RCC 7860 (cell line): ENCODE data around the gene PHC2.

Source experiments
- DNase-seq: peaks from one replicate; pipeline ENCODE4 v3.0.0-alpha.2; 2015; ENCODE audit warnings: low spot score
- FAIRE-seq: peaks from 2 replicates; lab custom pipeline; 2012; peaks lifted over from hg19 to GRCh38; lab: Jason Lieb, UNC

Gene PHC2

DNA sequence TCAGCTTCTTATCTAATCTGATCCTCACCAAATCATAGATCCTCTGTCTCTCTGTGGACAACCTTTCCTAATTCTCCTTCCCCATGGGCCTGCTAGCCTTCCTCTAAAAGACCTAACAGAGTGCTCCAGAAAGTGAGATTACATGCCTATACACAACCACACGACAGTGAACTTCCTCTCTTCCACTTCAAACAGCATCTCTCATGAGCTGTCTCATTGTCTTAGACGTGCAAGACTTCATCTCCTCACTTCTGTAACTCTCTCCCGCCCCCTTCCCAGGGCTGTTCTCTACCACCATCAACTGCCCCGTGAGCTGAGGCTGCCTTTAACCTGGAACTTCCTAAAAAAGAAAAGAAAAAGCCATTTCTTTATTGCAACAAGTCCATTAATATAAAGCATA is 95.9 kb downstream of the PHC2 start:
- DNase-seq = no peak
- FAIRE-seq = no peak

DNA sequence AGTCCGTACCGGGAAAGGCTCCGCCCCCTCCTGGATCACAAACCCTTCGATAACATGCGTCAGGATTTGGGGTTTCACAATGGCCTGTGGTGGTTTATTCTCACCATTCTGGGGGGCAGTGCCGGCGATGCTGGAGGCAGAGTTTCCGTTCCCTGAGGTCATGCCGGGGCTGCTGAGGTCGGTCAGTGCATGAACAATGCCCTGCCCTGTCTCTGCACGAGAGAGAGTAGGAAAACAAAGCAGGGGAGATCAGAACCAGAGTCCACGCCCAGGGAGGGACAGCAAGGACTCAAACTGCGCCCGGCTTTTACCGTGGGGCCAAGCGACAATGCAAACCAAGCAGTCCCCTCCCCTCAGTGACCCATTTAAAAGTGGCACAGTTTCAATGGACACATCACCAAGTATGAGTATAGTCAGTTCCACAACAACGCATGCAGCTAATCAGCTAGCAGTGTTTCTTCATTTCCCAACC is 96.8 kb downstream of the PHC2 start:
- no peak for FAIRE-seq
- DNase-seq = no peak

DNA sequence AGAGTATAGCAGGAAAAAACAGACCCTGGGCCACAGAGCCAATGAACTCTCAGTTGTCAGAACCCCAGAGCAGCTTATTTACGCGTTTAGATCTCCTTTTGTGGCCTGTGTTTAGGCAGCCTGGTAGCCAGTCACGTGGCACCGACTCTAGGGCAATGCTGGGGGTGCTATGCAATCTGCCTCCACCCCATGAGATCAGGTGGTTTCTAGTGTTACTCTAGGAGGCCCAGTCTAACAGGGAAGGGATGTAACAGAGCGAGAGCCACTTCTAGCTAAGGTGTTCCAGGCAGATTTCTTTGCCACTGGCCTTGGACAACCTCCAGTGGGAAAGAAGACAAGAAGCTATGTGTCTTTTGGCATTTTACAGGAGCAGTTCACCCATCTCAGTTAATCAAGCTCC is 98.0 kb downstream of the PHC2 start:
- DNase-seq (no peak), FAIRE-seq (no peak)

DNA sequence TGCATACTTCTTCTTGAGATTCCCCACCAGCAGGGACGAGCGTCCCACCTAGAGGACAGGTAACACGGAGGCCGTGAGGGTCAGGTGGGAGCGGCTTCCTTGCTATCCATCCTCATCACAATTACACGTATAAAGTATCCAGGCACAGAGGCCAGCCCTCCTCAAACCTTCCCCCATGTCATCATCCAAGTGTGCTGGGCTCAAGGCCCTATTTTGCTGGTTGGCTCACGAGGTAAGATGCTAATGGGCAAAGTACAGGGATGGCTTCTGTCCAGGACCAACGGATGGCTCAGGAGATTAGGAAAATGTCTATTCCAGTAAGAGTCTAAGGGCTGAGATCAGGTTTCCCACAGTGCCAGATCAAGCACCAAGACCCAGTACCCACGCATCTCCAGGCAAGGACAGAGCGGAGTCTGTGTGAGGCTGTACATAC is 98.5 kb downstream of the PHC2 start:
- FAIRE-seq = no peak

DNA sequence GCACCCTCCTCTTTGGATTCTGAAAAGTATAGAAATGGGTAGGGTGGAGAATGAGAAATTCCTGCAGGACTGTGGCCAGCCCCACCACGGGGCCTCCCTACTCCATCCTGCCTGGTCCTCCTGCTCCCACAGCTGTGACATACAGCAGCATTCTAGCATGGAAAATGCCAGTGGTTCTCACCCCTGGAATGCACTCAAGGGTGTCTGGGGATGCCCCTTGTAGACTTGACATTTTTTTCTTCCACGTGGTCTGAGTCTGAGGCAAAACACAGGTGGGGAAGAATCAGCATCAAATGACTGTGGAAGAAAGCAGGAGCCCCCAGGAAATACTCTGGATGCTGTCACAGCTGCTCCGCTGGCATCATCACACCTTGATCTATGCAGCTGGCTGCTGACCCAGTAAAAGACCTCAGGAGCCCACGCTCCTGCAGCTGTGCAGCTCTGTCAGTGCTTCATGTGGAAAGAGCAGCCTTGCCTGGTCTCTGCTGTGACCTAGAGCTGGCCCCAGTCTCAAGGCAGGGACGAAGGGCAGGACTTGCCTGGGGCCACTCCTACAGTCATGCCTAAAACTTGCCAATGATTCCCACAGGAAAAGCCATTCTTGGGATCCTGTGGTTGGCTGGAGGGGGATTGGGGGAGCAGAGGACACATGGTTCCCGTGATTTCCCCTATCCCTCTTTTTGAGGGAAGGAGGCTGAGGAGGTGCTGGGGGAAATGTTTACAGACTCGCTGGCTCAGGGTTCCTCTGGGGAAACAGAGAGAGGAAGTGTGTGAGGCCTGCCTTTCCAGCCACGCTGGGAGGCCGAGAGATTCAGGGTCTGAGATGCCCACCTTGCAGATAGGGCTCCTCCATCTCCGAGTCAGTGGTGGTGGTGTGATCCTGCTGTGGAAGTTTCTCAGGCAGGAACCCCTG is 99.2 kb downstream of the PHC2 start:
- no peak for DNase-seq
- FAIRE-seq = no peak

More for the DNA sequence above, 98.5 kb downstream of the PHC2 start:
- no peak for DNase-seq

DNA sequence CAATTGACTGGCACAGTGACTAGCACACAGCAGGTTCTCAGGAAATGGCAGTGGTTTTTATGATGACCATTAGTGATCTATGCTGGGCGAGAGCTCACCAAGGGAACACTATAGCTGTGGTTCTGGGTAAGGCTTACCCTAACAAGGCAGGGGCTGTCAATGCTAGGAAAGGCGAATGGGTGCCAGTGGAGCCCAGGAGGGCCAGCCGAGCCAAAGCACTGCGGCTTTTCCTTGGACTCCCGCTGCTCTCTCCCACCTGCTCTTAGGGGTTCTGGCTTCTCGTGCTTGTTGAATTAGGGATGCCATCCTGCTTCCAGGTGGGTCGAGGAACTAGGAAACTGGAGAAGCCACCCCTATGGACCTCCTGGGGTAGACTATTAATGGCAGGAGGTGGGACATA is 100.0 kb downstream of the PHC2 start:
- FAIRE-seq (no peak), DNase-seq (no peak)

DNA sequence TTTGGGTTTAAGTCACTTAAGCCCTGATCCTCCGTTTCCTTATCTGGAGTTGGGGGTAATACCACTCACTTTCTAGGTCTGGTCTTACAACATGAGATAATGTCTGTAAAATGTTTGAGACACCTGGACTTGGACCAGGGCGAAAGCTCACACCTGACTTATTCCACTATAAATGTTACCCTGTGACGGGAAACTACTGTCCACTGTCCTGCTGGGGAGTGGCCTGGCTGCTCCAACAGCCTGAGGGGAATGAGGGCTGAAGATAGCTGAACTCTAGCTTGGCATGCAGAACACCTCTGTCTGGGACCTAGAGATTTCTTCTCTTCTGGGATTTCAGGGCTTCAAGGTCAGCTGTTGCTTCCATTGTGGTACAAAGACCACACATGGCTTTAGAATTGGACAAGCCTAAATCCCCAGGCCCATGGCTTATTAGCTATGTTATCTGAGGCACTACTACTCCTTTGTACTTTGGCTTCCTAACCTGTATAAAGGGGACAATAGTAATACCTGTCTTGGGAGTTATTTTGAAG is 100.5 kb downstream of the PHC2 start:
- no peak for DNase-seq
- no peak for FAIRE-seq

DNA sequence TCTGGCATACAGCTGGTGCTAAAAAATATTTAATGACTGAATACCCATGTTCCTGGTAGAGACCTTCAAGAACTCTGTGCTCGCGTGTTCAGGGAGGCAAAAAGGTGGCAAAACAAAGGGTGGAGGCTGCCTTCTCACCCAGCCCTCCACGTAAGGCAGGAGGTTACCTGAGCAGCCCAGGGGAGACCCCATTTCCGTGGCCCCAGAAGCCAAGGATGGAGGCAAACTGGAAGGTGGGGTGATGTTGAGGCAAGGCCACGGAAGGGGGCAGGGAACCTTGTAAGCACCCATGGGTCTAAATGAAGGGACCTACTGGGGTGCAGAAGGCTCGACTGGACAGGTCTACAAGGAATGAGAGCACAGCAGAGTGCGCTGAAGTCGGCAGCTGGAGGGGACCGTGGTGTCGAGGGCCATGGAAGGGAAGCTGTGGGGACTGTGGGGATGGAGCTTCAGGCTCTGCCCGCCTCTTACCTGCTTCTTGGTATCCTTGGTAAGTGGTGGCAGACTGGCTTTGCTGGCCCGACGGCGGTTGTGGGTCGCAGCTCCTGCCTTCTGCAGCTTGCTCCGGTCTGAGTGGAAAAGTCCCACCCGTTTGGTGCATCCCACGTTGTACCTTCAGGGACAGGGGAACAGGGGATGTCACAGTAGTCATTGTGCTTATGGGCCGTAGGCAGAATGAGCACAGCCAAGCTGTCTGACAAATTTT is 101.1 kb downstream of the PHC2 start:
- DNase-seq = no peak
- no peak for FAIRE-seq

DNA sequence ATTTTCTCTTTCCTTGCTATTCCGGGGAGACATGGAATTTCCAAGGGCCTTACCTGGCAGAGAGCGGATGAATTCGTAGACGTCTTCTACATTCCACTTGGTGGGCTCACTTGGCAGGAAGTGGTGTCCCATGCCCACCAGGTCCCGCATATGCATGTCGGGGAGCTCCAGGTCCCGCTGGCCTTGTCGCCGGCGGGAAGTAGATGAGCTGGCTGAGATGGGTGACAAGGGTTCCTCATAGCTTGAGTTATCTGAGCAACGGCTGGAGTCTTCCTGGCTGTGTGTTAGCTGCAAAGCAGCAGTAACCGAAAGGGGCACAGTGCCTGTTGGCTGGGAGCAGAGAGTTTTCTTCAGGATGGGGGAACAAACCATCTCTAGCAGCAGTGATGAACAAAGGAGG is 102.1 kb downstream of the PHC2 start:
- DNase-seq = no peak
- no peak for FAIRE-seq

DNA sequence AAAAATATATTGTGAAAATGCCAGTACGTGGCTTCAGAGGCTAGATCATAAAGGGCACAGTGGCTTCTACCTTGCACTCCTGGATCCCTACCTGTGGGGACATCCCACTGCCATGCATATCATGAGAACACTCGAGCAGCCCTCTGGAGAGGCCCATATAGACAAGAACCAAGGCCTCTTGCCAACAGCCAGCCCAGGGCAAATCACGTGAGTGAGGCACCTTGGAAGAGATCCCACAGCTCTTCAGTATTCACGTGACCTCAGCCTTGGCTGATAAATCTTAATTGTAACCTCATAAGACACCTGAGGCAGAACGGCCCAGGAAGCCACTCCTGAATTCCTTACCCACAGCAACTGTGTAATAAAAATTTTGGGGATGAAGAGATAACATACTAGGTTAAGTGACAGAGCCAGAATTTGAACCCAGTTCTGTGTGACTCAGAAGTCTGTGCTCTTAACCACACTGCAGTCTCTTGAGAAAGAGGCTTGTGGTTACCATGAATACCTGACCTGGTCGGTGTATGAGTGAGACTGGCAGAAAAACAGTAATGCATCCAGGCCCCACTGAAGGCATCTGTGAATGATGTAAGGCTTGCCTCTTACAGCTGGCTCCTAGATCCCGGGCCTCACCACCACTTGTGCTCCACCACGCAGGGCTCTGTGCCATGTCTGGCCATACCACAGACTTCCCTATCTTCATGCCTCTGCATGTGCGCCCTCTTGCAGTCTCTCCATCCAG is 103.1 kb downstream of the PHC2 start:
- FAIRE-seq (peak; percentile 95), DNase-seq (peak; percentile 93)

DNA sequence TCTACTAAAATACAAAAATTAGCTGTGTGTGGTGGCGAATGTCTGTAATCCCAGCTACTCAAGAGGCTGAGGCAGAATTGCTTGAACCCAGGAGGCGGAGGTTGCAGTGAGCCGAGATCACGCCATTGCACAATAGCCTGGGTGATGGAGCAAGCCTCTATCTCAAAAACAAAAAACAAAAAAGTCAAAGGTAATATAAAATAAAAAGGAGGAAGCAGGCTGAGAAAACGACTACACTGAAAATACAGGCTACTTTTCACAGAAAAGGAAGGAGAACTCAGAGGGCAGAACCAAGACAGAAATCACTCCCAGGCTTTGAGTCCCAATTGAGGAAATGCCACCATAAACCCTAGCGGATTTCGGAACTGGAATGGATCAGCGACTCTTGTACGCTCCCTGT is 104.1 kb downstream of the PHC2 start:
- no peak for FAIRE-seq
- DNase-seq = no peak

DNA sequence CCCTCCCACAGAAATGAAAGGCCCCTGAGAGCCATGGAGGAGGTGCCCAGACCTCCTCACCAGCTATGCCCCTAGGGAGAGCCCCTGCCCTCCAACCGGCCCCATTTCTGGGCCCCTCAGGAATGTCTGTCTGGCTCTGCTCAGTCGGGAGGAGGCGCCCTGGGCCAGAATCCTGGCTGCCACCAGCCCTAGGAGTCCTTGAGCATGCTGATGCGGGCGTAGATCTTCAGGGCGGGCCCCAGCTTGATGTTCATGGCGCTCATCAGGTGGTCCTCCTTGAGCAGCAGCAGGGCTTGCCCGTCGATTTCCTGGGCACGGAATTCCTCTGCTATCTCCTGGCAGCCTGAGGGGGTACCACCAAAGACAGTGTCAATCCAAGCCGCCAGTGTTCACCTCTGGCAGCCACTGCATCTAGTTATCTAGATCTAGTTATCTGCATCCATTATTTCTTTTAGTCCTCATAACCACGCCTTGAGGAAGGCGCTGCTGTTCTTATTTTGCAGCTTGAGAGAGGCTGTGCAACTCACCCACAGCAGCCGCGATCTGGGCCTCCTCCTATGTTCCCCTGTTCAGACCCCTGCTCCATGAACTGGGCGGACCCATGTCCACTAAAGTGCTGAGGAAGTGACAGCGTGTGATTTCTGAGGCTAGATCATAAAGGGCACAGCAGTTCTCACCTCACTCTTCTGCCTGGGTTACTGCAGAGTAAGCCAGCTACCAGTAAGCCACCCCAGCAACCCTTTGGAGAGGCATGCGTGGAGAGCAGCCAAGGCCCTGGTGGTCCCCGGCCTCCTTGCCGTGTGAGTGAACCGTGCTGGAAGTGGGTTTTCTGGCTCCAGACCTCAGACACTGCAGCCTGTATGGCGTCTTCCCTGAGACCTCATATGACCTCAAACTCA is 106.0 kb downstream of the PHC2 start:
- DNase-seq = no peak
- FAIRE-seq = no peak

DNA sequence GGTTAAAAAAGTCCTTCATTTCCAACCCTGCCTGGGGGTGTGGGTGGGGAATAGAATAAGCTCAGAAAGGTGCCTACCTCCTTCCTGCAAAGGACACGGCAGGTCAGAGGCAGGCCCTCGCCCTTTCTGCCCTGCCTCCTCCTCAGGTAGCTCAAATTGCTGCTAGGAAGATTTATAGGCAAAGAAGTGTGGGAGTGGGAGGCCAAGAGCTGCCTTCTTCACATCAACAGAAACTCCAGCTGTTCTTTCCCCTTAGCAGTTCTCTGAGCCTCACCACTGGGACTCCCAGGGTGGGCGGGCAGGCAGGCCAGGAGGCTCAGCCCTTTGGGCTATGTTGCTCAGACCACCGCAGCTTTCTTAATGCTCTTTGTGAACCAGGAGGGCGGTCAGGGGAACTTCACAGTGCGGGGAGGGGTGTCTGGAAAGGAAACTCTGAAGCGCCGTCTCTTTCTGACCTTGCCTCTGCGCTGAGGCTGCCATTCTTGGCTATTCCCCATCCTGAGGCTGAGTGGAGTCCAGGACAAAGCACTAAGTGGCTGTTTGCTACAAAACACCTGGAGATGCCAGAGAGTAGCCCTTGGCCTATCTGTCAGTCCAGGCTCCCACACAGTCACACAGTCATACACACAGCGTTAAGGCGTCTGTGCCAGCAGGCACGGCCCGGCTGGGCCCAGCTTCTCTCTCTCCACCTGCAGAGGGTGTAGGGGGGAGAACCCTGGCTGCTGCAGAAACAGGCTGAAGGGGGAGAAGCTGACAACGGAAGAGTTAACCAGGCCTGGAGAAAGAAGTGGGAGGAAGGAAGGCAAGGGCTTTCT is 107.0 kb downstream of the PHC2 start:
- FAIRE-seq (no peak), DNase-seq (no peak)

DNA sequence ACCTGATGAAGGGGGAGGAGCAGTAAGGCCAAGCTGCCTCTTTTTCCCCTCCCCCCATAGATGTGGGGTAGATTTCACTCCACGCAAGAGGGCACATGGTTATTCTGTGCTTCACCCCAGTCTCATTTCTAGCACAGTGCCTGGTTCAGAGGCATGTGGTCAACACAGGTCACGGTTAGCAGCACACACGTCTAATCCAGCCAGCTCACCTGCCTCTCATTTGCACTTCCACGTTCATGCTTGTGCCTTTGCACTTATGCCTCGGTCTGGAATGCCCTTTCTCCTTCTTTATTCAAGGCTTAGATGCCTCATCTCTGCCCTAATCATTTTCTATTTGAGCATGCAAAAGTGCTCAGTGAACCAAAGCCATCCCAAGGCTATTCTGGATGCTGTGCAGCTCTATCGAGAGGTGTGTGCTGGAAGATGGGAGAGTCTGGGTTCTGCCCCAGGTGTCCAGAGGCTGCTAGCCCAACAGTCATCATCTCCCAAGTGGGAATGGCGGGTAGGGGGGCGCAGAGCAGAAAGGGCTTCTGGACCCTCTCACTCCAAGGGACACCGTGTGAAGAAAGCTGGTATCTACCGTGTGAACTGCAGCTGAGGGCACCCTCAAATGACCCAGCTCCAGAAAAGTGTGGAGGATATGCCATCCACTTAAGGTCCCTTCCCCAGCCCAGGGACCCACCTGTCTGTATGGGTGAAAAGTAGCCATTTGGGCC is 107.9 kb downstream of the PHC2 start:
- DNase-seq = no peak
- no peak for FAIRE-seq

DNA sequence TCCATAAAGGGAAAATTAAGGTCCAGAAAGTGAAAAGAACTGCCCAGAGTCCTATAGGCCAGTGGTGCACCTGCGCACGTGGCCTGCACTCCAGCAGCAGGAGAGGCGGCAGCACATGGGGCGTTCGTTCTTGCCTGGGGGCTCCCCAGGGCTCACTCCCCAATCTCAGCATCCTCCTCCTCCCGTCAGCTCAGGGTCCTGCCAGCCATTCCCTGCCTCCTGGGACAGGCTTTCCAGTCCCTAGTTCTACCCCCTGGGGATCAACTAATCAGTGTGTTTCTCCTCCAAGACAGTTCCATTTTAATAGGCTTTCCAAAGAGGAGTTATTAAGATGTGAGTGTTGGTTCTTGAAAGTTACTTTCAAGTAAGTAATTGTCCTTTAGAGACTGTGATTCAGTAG is 108.8 kb downstream of the PHC2 start:
- DNase-seq = no peak
- no peak for FAIRE-seq

DNA sequence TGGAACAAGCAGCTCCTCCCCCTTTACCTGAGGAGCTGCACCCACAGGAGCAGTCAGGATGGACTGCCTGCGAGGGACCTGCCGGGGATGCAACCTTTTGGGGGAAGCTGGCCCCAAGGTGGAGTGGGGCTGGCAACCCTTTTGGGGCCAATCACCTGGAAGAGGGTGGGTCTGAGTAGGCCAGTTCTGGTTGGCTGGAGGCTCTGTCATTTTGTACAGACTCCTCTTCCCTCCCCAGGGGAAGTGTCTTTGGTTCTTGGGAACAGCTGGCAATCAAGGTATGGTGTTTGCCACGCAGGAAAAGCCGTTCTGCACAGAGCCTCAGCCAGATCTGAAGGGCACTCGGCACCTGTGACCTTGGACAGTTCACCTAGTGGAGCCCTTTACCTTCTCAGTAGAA is 109.7 kb downstream of the PHC2 start:
- FAIRE-seq (no peak), DNase-seq (no peak)

DNA sequence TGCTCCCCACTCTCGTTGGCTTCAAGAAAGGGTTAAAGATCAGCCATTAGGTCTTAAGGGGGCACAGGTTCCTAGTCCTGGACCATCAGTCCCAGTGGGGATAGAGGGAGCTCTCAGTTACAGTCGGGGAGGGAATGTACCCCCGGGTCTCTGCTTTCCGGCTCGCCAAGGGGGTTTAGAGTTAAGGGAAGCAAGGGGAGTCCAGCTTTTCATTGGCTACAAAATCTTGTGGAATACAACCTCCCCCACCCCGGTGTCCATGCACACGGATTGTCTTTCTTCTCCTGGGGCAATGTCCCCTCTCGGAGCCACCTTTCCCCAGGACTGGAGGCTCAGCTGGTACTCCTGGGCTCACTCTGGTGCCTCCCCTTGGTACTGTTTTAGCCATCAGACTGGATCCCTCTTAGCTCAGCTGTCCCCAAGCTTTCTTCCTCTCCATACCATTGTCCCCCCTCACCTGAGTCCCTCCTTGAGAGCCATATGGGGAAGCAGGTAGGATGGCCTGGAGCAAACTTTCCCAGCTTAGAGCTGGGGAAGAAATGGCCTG is 110.2 kb downstream of the PHC2 start, which contains the start of gene A3GALT2:
Gene A3GALT2 (minus strand): TSS at position 480 of the 547 bp plus-strand sequence. CDS start 0 bp downstream, at position 480.
- DNase-seq = no peak
- no peak for FAIRE-seq

DNA sequence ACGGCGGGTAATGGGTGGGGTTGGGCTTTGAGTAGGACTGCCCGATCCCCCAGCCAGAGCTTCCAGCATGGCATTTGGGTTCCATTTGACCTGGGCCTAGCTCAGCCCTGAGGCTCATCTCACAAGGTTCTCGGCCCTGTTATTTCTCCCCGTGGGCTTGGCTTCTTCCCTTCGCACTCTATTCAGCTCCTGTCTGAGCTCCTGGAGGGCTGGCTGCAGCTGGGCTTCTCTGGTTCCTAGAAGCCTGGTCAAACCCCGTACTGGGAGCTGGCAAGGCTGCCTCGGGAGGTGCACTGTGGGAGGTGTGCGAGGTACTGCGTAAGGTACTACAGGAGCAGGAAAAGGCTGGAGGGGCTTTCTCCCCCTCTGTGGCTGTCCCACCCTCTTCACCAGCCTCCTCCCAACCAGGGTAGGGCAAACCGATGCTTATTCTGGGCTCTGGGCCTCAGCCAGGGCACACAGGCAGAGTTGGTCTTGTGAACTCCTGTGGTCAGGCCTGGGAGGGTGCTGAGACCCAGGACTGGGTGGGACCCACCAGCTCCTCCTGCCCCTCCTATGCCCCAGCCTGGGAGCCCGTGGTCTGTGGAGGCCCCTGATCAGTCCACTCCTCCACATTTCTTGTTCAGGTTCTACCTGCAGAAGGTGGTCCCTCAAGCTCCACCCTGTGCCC is 110.8 kb downstream of the PHC2 start:
- no peak for DNase-seq
- FAIRE-seq = no peak
